H9 (cell line): Measurements from ENCODE around the gene SCGN. TPM values are rescaled to one million over a fixed set of nuclear protein-coding genes. Genes with fewer than 3 reads are reported as not detected.

ENCODE experiments used
- DNase-seq: peaks from one replicate; pipeline ENCODE4 v3.0.0-alpha.2; 2017
- H2AFZ ChIP-seq: one replicate; pipeline ENCODE4 v1.6.1; 2013; ENCODE audit warnings: mild to moderate bottlenecking, low read length, control low read depth, moderate library complexity
- H2AK5ac ChIP-seq: 2 replicates; pipeline ENCODE4 v1.6.1; 2013; ENCODE audit warnings: low read length, control low read depth, mixed read lengths; ENCODE audit not compliant: insufficient read length
- H2BK120ac ChIP-seq: one replicate; pipeline ENCODE4 v1.6.1; 2013; ENCODE audit warnings: low read depth, mild to moderate bottlenecking, low read length, control low read depth, inconsistent platforms; ENCODE audit not compliant: poor library complexity, severe bottlenecking
- H2BK12ac ChIP-seq: 2 replicates; pipeline ENCODE4 v1.6.1; 2013; ENCODE audit warnings: low read length, control low read depth, mixed read lengths, low read depth; ENCODE audit not compliant: insufficient read length
- H2BK15ac ChIP-seq: 2 replicates; pipeline ENCODE4 v1.6.1; 2013; ENCODE audit warnings: low read depth, low read length, control low read depth
- H2BK20ac ChIP-seq: one replicate; pipeline ENCODE4 v1.6.1; 2013; ENCODE audit warnings: low read depth, mild to moderate bottlenecking, low read length, control low read depth, inconsistent platforms; ENCODE audit not compliant: poor library complexity, severe bottlenecking
- H2BK5ac ChIP-seq: 2 replicates; pipeline ENCODE4 v1.6.1; 2013; ENCODE audit warnings: low read length, control low read depth, mixed read lengths; ENCODE audit not compliant: insufficient read length
- H3K14ac ChIP-seq: 2 replicates; pipeline ENCODE4 v1.6.1; 2013; ENCODE audit warnings: low read length, control low read depth; ENCODE audit not compliant: insufficient read depth
- H3K18ac ChIP-seq: 2 replicates; pipeline ENCODE4 v1.6.1; 2013; ENCODE audit warnings: low read depth, mild to moderate bottlenecking, mixed read lengths, low read length, control low read depth; ENCODE audit not compliant: insufficient read length
- H3K23ac ChIP-seq: 2 replicates; pipeline ENCODE4 v1.6.1; 2013; ENCODE audit warnings: low read length, control low read depth, mixed read lengths, low read depth; ENCODE audit not compliant: insufficient read length
- H3K23me2 ChIP-seq: 2 replicates; pipeline ENCODE4 v1.6.1; 2013; ENCODE audit warnings: low read depth, mild to moderate bottlenecking, mixed read lengths, low read length, control low read depth; ENCODE audit not compliant: insufficient read length, poor library complexity, severe bottlenecking
- H3K27ac ChIP-seq: 2 replicates; pipeline ENCODE4 v1.5.1; 2013; ENCODE audit warnings: low read length, control low read depth, mixed read lengths, low read depth; ENCODE audit not compliant: insufficient read length
- H3K27me3 ChIP-seq: 2 replicates; pipeline ENCODE4 v1.6.1; 2013; ENCODE audit warnings: low read length, control low read depth, inconsistent platforms; ENCODE audit not compliant: insufficient read depth
- H3K4ac ChIP-seq: 2 replicates; pipeline ENCODE4 v1.6.1; 2013; ENCODE audit warnings: low read depth, mild to moderate bottlenecking, control low read depth, inconsistent platforms, low read length, moderate library complexity
- H3K4me1 ChIP-seq: 2 replicates; pipeline ENCODE4 v1.6.1; 2013; ENCODE audit warnings: low read length, control low read depth, inconsistent platforms; ENCODE audit not compliant: insufficient read depth
- H3K4me2 ChIP-seq: 2 replicates; pipeline ENCODE4 v1.6.1; 2013; ENCODE audit warnings: low read length, control low read depth, mixed read lengths; ENCODE audit not compliant: insufficient read length, insufficient read depth
- H3K56ac ChIP-seq: 2 replicates; pipeline ENCODE4 v1.6.1; 2013; ENCODE audit warnings: low read depth, mild to moderate bottlenecking, mixed read lengths, low read length, control low read depth; ENCODE audit not compliant: insufficient read length
- H3K79me1 ChIP-seq: 2 replicates; pipeline ENCODE4 v1.6.1; 2013; ENCODE audit warnings: low read depth, mild to moderate bottlenecking, moderate library complexity, low read length, control low read depth, inconsistent platforms; ENCODE audit not compliant: insufficient read depth, poor library complexity, severe bottlenecking
- H3K79me2 ChIP-seq: 2 replicates; pipeline ENCODE4 v1.6.1; 2013; ENCODE audit warnings: low read length, control low read depth, inconsistent platforms; ENCODE audit not compliant: insufficient read depth
- H3K9ac ChIP-seq: 2 replicates; pipeline ENCODE4 v1.6.1; 2013; ENCODE audit warnings: low read length, control low read depth, mixed read lengths; ENCODE audit not compliant: insufficient read length; ENCODE audit errors: extremely low read depth
- H3K9me3 ChIP-seq: one replicate; pipeline ENCODE4 v1.6.1; 2013; ENCODE audit warnings: low read depth, low read length, inconsistent platforms; ENCODE audit not compliant: control insufficient read depth
- H3T11ph ChIP-seq: one replicate; pipeline ENCODE4 v1.6.1; 2013; ENCODE audit warnings: mild to moderate bottlenecking, low read length, control low read depth, inconsistent platforms
- H4K20me1 ChIP-seq: one replicate; pipeline ENCODE4 v1.6.1; 2013; ENCODE audit not compliant: control insufficient read depth, insufficient read length, insufficient read depth
- H4K5ac ChIP-seq: 2 replicates; pipeline ENCODE4 v1.6.1; 2013; ENCODE audit warnings: low read depth, mild to moderate bottlenecking, mixed read lengths, low read length, control low read depth; ENCODE audit not compliant: insufficient read length
- H4K8ac ChIP-seq: replicated peaks from 2 replicates; pipeline ENCODE4 v1.6.1; 2013; ENCODE audit warnings: low read length, control low read depth, mixed read lengths, low read depth; ENCODE audit not compliant: insufficient read length
- H4K91ac ChIP-seq: 2 replicates; pipeline ENCODE4 v1.6.1; 2013; ENCODE audit warnings: low read depth, mild to moderate bottlenecking, moderate library complexity, mixed read lengths, low read length, control low read depth; ENCODE audit not compliant: insufficient read length
- H3K27ac Mint-ChIP-seq, 3 experiments: 2 replicates in 2 of 3; 3 replicates in 1 of 3; pipeline ENCODE4 v1.8.0; 2020 to 2021; ENCODE audit warnings: mixed read lengths in 3 of 3, mild to moderate bottlenecking in 1 of 3, moderate library complexity in 1 of 3
- H3K27me3 Mint-ChIP-seq: 2 replicates; pipeline ENCODE4 v1.8.0; 2021; ENCODE audit warnings: low read depth, mild to moderate bottlenecking, moderate library complexity, mixed read lengths
- H3K36me3 Mint-ChIP-seq, 3 experiments: 2 replicates in 2 of 3; 3 replicates in 1 of 3; pipeline ENCODE4 v1.8.0; 2020 to 2021; ENCODE audit warnings: low read depth in 3 of 3, mixed read lengths in 3 of 3; ENCODE audit not compliant: insufficient read depth in 1 of 3
- H3K4me1 Mint-ChIP-seq, 2 experiments: 2 replicates each; pipeline ENCODE4 v1.8.0; 2020; ENCODE audit warnings: mixed read lengths in 2 of 2
- H3K4me3 Mint-ChIP-seq, 2 experiments: 2 replicates in 1 of 2; 3 replicates in 1 of 2; pipeline ENCODE4 v1.8.0; 2020 to 2021; ENCODE audit warnings: mild to moderate bottlenecking in 2 of 2, mixed read lengths in 2 of 2, moderate library complexity in 1 of 2
- H3K9me3 Mint-ChIP-seq, 2 experiments: 2 replicates in 1 of 2; 3 replicates in 1 of 2; pipeline ENCODE4 v1.8.0; 2020; ENCODE audit warnings: mild to moderate bottlenecking in 2 of 2, mixed read lengths in 2 of 2, moderate library complexity in 1 of 2
- CTCF ChIP-seq: fragments of 200-600 bp; sonication (generic); conservative IDR thresholded peaks from 3 replicates; pipeline ENCODE4 v1.8.0; 2021; ENCODE audit warnings: antibody characterized with exemption, mild to moderate bottlenecking
- whole genome bisulfite sequencing: extraction: QIAGEN DNeasy Blood & Tissue Kit; methylation state at CpG from one replicate; pipeline ENCODE4 v1.1.7; 2013; ENCODE audit warnings: missing lambda C conversion rate, low lambda C conversion rate, mixed read lengths; ENCODE audit not compliant: insufficient read length; ENCODE audit errors: extremely low coverage; 5-methylcytosine and 5-hydroxymethylcytosine counted together
- total RNA-seq: library from RNA; stranded (reverse); gene quantifications from 2 replicates; pipeline ENCODE4 v1.2.1, GENCODE V29; 2021

The SCGN gene
- total RNA-seq, 1 experiment from 2014 or later: not detected

GRCh38 chr6:25637211-25637610 is 14.8 kb upstream of the SCGN start:
- no peaks in the 10 kb centered on the region for H3K4me1 ChIP-seq
- no peak overlapping the region for H3T11ph ChIP-seq
- no peak overlapping the region for H2BK12ac ChIP-seq
- no peak overlapping the region for H3K4ac ChIP-seq
- H2BK5ac ChIP-seq: no peak overlapping the region
- no CpG with 5 or more reads among the region's 1 CpG for WGBS
- no peak overlapping the region for H4K8ac ChIP-seq
- H2BK20ac ChIP-seq: no peak overlapping the region
- peaks cover 36% of the 10 kb centered on the region for H3K27me3 Mint-ChIP-seq
- no peak overlapping the region for H3K4me2 ChIP-seq
- peaks cover 10 to 14% of the 10 kb centered on the region in 2 experiments for H3K4me1 Mint-ChIP-seq
- H3K9me3 ChIP-seq: no peaks in the 10 kb centered on the region
- no peak overlapping the region for H4K91ac ChIP-seq
- no peak overlapping the region for H2BK120ac ChIP-seq
- no peaks in the 10 kb centered on the region for H3K23me2 ChIP-seq
- no peak overlapping the region for H4K5ac ChIP-seq
- H3K27ac Mint-ChIP-seq: no peak overlapping the region
- no peaks in the 10 kb centered on the region for H3K79me1 ChIP-seq
- H3K4me3 Mint-ChIP-seq: no peak overlapping the region
- H4K20me1 ChIP-seq: no peaks in the 10 kb centered on the region
- no peak for DNase-seq
- H3K14ac ChIP-seq: no peak overlapping the region
- no peak for TF ChIP-seq CTCF
- H2BK15ac ChIP-seq: no peak overlapping the region
- no peak overlapping the region for H3K23ac ChIP-seq
- no peak overlapping the region for H3K9ac ChIP-seq
- H3K79me2 ChIP-seq: no peaks in the 10 kb centered on the region
- no peak overlapping the region for H2AFZ ChIP-seq
- H3K56ac ChIP-seq: no peak overlapping the region
- H3K27ac ChIP-seq: no peak overlapping the region
- no peak overlapping the region for H2AK5ac ChIP-seq
- H3K9me3 Mint-ChIP-seq: no peaks in the 10 kb centered on the region; a peak in 1 of 5 replicates
- no peaks in the 10 kb centered on the region for H3K36me3 Mint-ChIP-seq
- no peak overlapping the region for H3K18ac ChIP-seq
- no peaks in the 10 kb centered on the region; the same call in 1 of the 2 replicates for H3K27me3 ChIP-seq
